NCI-H2196 (cell line): ENCODE measurements around the gene NEDD4L.

Experiments used
- DNase-seq: peaks from one replicate; lab custom pipeline; 2025; ENCODE audit not compliant: unreplicated experiment; lab: John Stamatoyannopoulos, UW

NEDD4L gene

DNA sequence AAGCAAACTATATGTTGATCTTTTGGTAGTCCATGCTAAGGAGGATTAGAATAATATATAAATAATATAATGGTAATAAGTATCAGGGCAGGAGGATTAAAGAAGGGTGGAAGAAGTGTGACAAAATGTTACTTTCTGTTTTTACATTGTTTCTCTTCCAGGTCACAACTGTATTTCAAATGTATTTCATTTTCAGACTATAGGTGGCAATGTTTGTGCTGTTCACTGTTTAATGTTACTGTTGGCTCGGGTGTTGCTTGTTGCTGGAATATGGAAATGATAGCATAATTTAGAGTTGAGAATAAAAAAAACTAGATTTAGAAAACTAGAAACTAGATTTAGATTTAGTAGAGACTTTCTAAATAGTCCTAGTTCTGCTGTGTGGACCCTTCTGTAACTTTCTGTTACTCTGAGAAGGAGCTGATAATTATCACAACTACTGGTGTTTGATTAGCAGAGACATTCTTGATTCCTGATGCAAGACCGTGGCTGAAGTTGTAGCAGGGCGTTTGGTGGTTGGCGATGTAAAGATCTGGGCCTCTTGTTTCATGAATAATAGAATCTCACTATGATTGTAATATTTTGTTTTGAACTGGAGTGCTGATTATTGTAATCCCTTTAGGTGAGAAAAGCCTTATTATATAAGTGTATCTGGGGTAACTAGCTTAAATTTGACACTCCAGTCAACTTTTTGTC lies 7.9 kb downstream of the NEDD4L start:
- peak; percentile 34 for DNase-seq

DNA sequence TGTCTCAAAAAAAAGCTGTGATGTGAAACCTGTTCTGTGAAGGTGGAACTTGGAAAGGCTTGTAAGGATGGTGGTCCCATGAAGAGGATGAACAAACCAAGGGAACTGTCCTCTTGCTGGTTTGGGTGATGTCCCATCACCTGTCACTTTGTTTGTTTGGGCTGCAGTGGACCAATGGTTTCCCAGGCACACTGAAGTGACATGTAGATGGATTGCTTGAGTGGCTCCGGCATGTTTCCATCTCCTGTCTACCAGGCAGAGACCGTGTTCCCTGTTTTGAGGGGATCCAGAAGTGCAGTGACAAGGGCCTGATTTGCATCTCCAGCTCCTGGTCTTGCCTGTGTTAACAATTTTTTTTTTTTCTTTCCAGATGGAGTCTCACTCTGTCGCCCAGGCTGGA lies 8.9 kb downstream of the NEDD4L start:
- DNase-seq: no peak

DNA sequence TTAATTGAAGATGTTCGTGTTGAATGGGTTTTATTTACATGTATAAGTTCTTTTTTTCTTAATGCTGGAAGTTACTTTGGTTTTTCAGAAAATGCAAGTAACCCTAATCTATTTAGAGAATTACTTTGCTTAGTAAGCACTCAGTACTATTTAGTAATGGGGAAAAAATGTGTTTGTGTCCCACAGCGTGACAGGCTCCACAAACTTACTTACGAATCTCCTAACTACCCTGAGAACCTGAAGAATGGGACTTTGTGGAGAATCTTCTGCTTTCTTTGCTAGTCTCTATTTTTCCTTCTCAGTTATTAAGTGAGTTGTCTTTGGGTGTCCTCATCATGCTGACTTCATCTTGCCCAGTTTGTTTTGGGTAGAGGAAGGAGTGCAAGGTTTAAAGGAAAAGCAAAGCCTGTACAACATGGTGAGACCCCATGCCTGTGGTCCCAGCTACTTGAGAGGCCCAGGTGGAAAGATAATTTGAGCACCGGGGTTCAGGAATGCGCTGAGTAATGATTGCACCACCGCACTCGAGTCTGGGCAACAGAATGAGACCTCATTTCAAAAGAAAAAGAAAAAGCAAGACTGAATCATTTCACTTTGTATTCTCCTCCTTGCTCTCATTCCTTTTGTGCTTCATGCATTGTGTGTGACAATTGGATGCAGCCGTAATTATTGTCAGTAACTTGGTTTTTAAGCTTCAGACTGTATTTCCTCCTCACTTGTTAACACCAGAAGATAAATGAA lies 10.2 kb downstream of the NEDD4L start:
- no peak for DNase-seq

DNA sequence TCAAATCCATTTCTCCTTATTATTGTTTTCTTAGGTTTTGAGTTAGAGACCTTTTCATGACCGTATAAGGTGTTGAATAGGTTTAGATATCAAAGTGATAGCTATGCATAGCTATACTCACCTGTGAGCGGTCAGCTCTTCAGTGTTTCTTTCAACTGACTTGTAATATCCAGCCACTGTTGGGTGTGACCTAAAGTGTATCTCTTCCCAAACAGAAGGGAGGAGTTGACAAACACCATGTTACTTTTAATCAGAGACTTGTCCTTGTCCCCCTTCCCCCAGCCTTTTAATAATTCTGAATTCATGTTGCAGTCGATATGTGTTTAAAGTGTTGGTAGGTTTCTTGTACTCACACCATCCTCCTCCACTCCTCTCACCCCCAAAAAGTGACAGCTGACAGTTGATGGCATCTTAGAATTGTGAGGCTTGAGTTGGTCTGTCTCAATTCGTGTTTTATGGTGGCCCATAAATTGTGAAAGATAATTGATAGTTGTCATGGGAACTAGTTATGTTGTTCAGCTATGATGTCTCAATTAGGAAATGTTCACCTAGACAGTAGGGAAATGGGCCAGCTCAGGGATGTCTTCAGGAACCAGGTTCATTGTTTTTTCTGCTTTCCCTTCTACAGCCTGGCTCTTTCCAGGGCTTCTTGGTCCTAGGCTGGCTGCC lies 12.0 kb downstream of the NEDD4L start:
- no peak for DNase-seq

DNA sequence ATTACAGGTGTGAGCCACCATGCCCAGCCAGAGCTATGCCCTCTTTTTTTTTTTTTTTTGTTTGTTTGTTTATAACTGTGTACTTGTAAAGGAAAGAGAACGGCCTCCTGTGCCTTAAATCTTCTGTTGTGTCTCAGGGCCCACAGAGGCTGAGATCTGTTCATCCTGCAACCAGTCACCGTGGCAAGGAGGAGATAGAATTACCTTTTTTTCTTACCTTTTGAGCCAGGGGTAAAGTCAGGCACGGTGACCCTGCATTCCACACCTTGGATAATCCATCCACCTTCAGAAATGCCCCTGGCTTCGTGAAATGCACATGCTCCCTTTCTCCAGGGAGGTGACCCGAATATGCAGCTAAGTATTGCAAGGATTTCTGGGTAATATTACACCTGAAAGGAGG lies 12.8 kb downstream of the NEDD4L start:
- no peak for DNase-seq

DNA sequence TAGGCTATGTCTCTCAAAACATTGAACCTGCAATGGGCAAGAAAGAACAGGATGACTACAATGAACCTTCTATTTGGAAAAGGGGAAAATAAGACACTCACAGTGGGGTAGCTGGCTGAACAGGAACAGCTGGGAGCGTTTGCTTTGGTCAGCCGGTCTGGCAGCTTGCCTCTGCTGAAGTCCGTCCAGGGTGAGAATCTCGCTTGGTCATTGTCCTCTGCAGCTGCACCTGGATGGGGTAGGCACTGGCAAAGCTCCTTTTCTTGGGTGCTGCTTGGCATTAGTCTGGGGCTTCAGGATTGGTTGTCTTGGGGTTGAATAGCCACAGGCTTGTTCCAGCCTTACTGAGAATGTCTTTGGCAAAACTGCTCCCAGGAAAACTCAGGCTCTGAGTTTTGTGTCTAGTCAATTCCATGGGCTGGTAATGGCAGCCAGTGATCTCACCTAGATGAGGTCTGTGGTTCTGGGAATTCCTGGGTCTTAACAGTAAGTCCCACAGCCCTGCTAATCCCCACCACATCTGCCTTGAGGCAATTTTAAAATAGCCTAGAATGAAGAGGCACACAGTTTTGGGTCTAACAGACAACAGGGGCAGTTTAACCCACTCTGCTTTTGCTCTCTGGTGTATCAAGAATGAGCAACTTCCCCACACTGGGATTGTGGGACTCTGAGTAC lies 13.4 kb downstream of the NEDD4L start:
- peak; percentile 80 for DNase-seq

DNA sequence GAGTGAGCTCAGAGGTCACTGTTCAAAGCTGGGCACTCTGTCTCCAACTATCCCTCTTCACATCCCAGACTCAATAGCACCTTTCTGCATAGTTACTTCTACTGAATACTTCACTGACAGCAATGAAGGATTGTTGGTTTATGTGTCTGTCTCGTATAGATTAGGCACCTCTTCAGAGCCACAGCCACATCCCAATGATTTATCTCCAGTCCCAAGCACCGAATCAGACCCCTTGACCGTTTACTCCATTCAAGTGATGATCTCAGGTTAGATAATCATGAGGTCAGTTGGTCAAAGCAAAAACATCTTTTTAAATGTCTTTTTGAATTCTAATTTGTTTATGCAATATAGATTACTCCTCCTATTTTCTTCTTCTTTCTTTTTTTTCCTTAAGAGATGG lies 14.7 kb downstream of the NEDD4L start:
- DNase-seq: no peak

DNA sequence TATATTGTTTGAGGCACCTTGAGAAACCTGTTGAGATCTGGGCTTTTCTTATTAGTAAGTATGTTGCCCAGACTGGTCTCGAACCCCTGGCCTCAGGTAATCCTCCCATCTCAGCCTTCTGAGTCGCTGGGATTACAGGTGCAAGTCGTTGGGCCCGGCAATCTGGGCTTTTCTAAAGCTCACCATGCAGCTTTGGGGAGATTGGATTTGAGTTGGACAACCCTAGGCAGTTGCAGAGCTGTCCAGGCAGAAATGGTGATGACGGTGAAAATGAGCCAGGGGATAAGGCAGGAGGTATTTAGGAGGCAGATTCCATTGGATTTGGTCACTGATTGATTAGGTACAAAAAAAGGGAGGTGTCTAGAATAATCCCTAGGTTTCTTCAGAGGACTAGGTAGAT lies 16.2 kb downstream of the NEDD4L start:
- DNase-seq: no peak

DNA sequence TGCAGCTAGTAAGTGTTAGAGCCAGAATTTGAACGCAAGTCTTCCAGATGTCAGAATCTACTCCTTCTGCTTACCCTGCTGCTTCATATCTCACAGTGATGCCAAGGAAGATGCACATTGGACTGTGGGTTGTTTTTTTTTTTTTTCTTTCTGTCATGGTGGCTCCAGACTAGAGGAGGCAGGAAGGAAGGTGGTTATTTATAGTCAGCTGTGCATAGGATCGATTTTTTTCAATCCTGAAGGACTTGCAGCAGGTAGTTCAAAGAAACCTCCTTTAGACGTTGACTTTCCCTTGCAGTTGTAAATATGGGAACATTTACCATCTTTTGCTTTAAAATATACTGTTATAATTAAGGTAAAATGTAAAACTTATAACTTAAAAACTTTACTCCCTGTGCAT lies 17.3 kb downstream of the NEDD4L start:
- no peak for DNase-seq

DNA sequence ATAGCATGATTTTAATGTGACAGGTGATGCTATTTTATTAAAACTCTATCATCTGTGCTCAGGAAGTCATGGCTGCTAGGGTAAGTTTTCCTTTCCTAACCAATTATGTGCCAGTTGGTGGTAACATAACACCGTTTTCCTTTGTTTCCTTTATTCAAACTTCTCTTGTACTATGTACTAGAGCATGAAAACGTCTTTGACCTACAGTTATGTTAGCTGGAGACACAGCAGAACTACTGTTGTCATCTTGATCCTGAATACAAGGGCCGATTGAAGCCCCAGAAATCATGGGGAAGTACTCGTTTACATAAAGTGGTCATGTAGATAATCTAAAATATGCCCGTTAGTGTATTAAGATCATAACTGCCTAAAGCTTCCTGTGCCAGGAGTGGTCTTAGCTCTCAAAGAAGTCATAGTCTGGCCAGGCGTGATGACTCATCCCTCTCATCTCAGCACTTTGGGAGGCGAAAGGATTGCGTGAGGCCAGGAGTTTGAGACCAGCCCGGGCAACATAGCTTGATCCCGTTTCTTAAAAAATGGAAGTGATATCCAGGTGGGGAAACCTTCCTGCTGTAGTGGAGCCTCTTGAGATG lies 20.5 kb downstream of the NEDD4L start:
- DNase-seq: no peak

DNA sequence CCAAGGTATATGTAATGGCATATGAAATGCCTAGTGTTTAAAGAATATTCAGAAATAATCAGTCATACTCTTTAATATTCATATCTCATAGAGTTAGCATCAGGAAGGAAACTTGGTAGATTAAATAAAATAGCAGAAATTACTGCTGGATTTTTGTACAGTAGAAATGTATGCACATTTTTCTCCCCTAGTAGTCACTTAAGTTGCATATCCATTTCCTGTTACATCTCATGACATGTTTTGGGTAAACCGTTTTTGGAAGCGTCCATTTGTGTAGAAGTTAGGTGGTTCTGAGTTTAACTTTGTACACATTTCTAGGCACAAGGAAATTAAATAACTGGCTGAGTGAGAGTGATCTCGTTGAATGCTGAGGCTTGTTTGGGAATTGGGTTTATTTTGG lies 21.9 kb downstream of the NEDD4L start:
- no peak for DNase-seq

DNA sequence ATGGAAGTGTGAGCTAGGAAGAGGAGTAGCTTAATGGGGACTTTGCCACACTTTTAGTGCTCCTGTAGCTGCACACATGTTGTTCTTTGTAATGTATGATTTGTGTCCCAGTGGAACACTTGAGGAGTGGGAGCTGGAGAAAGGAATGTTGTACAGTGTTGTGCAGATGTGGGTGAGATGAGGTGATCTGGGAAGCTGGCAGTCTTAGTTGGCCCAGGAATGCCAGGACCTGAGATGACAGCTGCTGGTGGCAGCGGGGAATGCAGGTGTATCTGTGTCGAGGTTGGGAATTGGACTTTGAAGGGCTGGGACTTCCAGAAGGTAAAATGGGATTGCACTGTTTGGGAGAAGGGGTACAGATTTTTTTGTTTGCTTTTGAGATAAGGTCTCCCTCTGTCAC lies 23.6 kb downstream of the NEDD4L start:
- no peak for DNase-seq

DNA sequence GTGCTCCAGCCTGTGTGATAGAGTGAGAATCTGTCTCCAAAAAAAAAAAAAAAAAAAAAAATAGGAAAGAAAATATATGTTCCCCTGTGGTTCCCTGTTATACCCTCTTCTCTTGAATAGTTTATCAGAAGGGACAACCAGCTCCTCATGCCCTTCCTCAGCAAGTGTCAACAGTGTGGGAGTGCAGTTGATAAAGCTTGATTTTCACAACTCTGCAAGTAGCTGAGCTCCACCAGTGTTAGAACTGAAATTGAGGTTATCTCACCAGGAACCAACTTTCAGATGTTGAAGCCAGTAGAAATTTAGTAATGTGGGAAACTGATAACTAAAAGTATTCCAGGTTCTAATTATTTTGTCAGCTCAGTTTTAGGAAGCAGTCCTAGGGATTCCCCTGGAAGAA lies 25.1 kb downstream of the NEDD4L start:
- no peak for DNase-seq

DNA sequence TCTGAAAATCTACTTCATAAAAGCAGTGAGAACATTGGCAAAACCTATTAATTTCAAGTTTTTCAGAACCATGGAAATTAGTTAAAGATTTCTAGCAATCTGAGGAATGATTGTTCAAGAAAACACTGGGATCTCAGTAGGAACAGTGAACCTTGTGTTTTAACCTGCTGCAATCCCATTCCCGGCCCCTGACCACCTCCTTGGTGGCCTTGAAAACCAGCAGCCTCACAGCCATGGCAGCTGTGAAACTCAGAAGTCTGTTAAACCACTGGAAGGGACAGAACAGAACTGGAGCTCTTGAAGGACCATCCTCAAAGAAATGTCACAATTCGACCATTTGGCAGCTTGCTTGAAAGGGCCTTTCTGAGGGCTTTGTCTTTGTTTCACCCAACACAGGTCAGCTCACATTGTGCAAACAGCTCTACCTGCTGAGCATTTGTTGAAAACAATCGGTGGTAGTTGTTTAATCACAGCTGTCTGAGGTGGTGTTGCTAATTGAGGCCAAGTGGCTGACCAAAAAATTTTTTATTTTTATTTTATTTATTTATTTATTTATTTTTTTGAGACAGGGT lies 25.8 kb downstream of the NEDD4L start:
- no peak for DNase-seq

DNA sequence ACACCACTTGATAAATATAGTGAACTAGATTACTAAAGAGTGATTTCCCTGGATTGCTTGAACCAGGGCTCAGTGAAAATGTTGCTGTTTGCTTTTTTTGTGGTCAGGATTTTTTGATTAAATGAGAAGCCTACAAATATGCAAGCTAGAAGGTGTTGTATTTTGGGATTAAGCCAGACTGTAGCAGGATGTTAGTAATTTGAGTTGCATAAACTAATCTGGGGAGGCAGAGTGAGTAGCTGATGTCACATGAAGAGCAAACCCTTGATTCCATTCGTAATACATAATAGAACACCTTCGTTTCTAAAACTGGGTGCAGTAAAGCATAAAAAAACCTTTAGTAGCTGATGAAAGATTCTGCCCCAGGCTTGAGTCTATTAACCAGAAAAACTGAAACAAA lies 32.0 kb downstream of the NEDD4L start:
- peak; percentile 50 for DNase-seq

DNA sequence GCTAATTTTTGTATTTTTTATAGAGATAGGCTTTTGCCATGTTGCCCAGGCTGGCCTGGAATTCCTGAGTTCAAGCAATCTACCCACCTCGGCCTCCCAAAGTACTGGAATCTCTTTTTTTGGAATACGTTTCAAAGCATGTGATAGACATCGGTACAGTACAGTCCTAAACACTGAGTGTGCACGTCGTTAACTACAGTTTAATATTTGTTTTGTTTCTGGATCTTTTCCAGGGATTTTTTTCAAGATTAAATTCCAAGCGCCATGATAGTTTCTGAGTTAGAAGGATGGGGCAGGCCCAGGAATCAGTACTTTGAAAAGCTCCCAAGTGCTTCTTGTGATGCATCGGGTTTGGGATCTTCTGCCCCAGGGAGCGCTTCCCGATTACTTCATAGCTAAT lies 33.3 kb downstream of the NEDD4L start:
- no peak for DNase-seq

DNA sequence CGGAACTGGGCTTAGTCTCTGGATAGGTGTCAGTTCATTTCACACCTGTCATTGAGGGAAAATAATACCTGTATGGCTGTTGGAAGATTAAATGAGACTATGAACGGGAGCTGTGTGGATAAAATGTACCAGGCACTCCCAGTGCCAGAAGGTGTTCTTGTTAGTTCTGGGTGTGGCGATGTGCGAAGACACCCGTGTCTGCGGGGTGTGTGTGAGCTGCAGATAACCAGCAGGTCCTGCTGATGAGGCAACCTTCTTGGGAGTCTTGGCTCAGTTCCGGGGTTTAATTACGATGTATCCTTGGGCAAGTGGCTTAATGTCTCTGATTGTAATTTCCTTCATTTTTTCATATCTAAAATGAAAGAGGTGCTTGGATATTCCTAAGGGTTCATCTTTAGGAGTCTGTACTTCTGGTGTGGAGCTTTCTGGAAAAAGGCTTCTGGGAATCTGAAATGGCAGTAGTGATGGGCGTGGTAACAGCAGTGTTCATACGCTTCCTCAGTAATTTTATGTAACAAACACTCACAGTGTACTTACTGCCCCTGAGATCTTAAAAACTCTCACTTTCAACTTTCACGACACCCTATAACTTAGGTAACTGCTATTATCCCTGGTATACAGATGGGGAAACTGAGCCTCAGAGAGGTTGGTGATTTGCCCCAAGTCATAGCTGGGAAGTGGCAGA lies 35.0 kb downstream of the NEDD4L start:
- no peak for DNase-seq

DNA sequence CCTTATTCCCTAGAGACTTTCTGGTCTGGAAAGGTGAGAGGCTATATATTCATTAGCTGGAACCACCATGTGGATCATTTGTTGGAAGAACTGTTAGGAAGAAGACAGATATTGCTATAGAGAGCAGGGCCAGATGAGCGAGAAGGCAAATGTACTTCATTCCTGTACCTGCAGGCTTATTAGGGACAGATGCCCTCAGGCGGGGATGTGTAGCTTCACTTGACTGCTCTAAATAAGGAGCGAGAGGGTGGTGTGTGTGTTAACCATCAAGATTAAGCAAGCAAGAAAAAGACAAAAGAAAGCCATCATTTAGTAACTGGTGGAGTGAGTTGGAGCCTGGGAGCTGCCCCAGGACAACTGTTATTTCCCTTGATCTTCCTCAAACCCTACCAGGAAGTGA lies 36.4 kb downstream of the NEDD4L start:
- no peak for DNase-seq

DNA sequence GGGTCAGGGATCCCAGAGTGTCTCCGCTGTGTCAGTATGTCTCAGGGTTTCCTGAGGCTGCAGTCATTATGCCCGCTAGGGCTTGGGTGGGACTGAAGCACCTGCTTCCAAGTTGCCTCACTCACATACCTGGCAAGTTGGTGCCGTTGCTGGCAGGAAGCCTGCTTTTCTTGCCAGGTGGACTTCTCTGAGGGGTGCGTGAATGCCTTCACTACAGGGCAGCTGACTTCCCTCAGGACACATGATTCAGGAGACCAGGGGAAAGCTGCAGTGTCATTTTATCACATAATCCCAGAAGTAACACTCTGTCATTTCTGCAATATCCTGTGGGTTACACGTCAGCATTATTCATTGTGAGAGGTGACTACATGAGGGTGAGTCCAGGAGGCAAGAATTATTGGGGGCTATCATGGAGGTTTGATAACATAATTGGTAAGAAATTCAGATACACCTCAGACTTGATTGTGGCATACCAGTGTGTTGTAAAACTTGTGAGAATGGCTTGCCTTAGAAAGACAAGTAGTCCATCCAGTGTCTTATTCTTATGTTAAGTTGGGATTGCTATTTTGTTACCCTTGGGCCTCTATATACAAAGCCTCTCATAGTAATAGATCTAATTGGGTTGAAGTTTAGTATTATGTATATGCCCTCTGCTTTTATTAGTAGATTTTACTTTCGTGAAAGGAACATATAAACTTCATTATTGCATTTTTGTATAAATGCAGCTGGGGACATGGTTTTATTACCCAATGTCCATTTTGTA lies 44.1 kb downstream of the NEDD4L start:
- peak; percentile 62 for DNase-seq

DNA sequence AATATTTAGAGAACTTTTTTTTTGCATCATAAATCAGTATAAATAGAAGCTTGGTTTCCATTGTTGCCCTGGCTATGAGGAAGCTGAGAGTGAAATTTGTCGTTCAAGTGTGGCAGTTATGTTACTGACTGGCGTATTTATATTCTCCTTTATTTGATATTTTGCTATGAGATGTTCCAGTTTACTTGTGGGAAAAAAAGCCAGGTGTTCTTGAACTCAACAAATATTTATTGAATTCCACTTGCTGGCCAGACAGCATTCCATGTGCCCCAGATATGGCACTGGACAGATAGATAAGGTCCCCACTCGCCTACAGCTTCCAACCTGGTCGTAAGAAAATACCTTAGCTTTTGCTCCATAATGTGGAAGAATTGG lies 44.7 kb downstream of the NEDD4L start:
- DNase-seq: peak; percentile 22
